Endothelial cell of umbilical vein (primary cell): Measurements from ENCODE around the gene OGDH. TPM values are rescaled to one million over a fixed set of nuclear protein-coding genes. Genes with fewer than 3 reads are reported as not detected.

ENCODE experiments used
- BruUV-seq: library from RNA; stranded (reverse); fragments of 400-500 nt; replicated peaks from 2 replicates; lab custom pipeline; 2021; lab: Mats Ljungman, UMichigan
- CTCF ChIA-PET: fragments of 300-600, 350-600 bp; sonication (Branson Sonifier 250); formaldehyde crosslinking; loops from one replicate; lab custom pipeline; 2021; ENCODE audit warnings: antibody characterized with exemption, inconsistent platforms; lab: Charles Lee
- POLR2A ChIA-PET: fragments of 300-600, 350-600 bp; sonication (Branson Sonifier 250); formaldehyde crosslinking; loops from one replicate; lab custom pipeline; 2021; ENCODE audit warnings: antibody characterized with exemption, inconsistent platforms; lab: Charles Lee
- DNase-seq: peaks from one replicate; pipeline ENCODE4 v3.0.0-alpha.2; 2011; ENCODE audit warnings: low read depth, low spot score
- FAIRE-seq: peaks from 2 replicates; lab custom pipeline; 2011; peaks lifted over from hg19 to GRCh38; lab: Jason Lieb, UNC
- H2AFZ ChIP-seq: 2 replicates; pipeline ENCODE4 v1.6.0; 2012; ENCODE audit warnings: low read depth, low read length, control low read depth, inconsistent platforms
- H3K27ac ChIP-seq: 2 replicates; pipeline ENCODE4 v1.5.1; 2011; ENCODE audit warnings: low read depth, mild to moderate bottlenecking, control low read depth, low read length, moderate library complexity; ENCODE audit not compliant: insufficient read depth
- H3K27me3 ChIP-seq, 2 experiments: 2 replicates each; pipeline versions ENCODE4 v1.6.0 to v1.6.1; 2011; ENCODE audit warnings: low read length in 2 of 2, mixed read lengths in 1 of 2; ENCODE audit not compliant: control insufficient read depth in 2 of 2, insufficient read depth in 2 of 2
- H3K36me3 ChIP-seq, 2 experiments: 2 replicates in 1 of 2; 3 replicates in 1 of 2; pipeline ENCODE4 v1.5.1; 2011; ENCODE audit warnings: low read length in 2 of 2, mild to moderate bottlenecking in 1 of 2, moderate library complexity in 1 of 2; ENCODE audit not compliant: control insufficient read depth in 2 of 2, insufficient read depth in 2 of 2; ENCODE audit errors: extremely low read depth in 1 of 2
- H3K4me1 ChIP-seq: 3 replicates; pipeline ENCODE4 v1.5.1; 2011; ENCODE audit warnings: mild to moderate bottlenecking, low read length; ENCODE audit not compliant: control insufficient read depth, insufficient read depth; ENCODE audit errors: extremely low read depth
- H3K4me2 ChIP-seq: 2 replicates; pipeline ENCODE4 v1.6.1; 2011; ENCODE audit warnings: low read length, control low read depth, mixed read lengths; ENCODE audit not compliant: insufficient read depth
- H3K4me3 ChIP-seq, 3 experiments: fragments of 200-600 bp in 1 of 3; sonication (generic), shearing (Covaris generic) in 1 of 3; replicated peaks in 1 of 3; 2 replicates each; pipeline ENCODE4 v1.5.1; 2011 to 2016; ENCODE audit warnings: control low read depth in 3 of 3, low read length in 3 of 3, mild to moderate bottlenecking in 2 of 3, inconsistent platforms in 1 of 3, low read depth in 1 of 3, moderate library complexity in 1 of 3; ENCODE audit not compliant: insufficient read depth in 1 of 3
- H3K79me2 ChIP-seq: 2 replicates; pipeline ENCODE4 v1.6.0; 2012; ENCODE audit warnings: low read length, inconsistent platforms; ENCODE audit not compliant: control insufficient read depth, insufficient read depth
- H3K9ac ChIP-seq: replicated peaks from 2 replicates; pipeline ENCODE3; 2011; ENCODE audit warnings: low read length, control low read depth; ENCODE audit not compliant: insufficient read depth; ENCODE audit errors: extremely low read depth
- H3K9me1 ChIP-seq: replicated peaks from 3 replicates; pipeline ENCODE4 v1.6.0; 2011; ENCODE audit warnings: mild to moderate bottlenecking, low read length; ENCODE audit not compliant: control insufficient read depth, insufficient read depth; ENCODE audit errors: extremely low read depth
- H3K9me3 ChIP-seq: replicated peaks from 2 replicates; pipeline ENCODE4 v1.5.1; 2012; ENCODE audit warnings: low read length, inconsistent platforms; ENCODE audit not compliant: control insufficient read depth, insufficient read depth
- H4K20me1 ChIP-seq: replicated peaks from 2 replicates; pipeline ENCODE3; 2011; ENCODE audit warnings: mild to moderate bottlenecking, low read length; ENCODE audit not compliant: control insufficient read depth, insufficient read depth; ENCODE audit errors: extremely low read depth
- CTCF ChIP-seq, 2 donors: IDR thresholded peaks; 1 replicate in 1 of 2; 2 replicates in 1 of 2; pipeline ENCODE4 v1.5.1; 2011; ENCODE audit warnings: low read length in 2 of 2, mild to moderate bottlenecking in 2 of 2, moderate library complexity in 2 of 2, control low read depth in 1 of 2, inconsistent platforms in 1 of 2, low read depth in 1 of 2; ENCODE audit not compliant: insufficient read depth in 1 of 2; ENCODE audit errors: extremely low read depth in 1 of 2
- EZH2 ChIP-seq: IDR thresholded peaks from 2 replicates; pipeline ENCODE4 v1.6.1; 2012; ENCODE audit warnings: borderline replicate concordance, low read depth, mild to moderate bottlenecking, moderate library complexity, low read length, inconsistent platforms; ENCODE audit not compliant: severe bottlenecking
- FOS ChIP-seq: IDR thresholded peaks from 2 replicates; pipeline ENCODE4 v1.6.1; 2011; ENCODE audit warnings: mild to moderate bottlenecking, low read length, moderate library complexity, borderline replicate concordance; ENCODE audit not compliant: insufficient read depth
- GATA2 ChIP-seq: IDR thresholded peaks from 2 replicates; pipeline ENCODE4 v1.7.0; 2011; ENCODE audit warnings: low read depth, mild to moderate bottlenecking, moderate library complexity, mixed read lengths, low read length; ENCODE audit not compliant: insufficient read length, insufficient read depth
- JUN ChIP-seq: IDR thresholded peaks from 2 replicates; pipeline ENCODE4 v1.6.1; 2011; ENCODE audit warnings: borderline replicate concordance, low read depth; ENCODE audit not compliant: insufficient read length, insufficient read depth
- MYC ChIP-seq: IDR thresholded peaks from one replicate; pipeline ENCODE4 v1.6.1; 2011; ENCODE audit warnings: mild to moderate bottlenecking, low read depth, low read length
- POLR2A ChIP-seq: IDR thresholded peaks from 2 replicates; pipeline ENCODE4 v1.6.1; 2012; ENCODE audit warnings: low read depth, mild to moderate bottlenecking, control low read depth, low read length
- POLR2AphosphoS5 ChIP-seq: IDR thresholded peaks from 2 replicates; pipeline ENCODE4 v1.6.1; 2012; ENCODE audit warnings: low read depth, mild to moderate bottlenecking, control low read depth, low read length, moderate library complexity; ENCODE audit not compliant: insufficient read depth
- dilution Hi-C: fragments of 300-500 bp; cut with MboI; formaldehyde crosslinking; loops from one replicate; pipeline ENCODE4 v1.15.0; 2019; ENCODE audit warnings: low sequenced_read_pairs; ENCODE audit not compliant: extremely low pct_ligation_motif_present
- intact Hi-C: fragments of 100-400 bp; cut with micrococcal nuclease; formaldehyde crosslinking; loops from one replicate; pipeline ENCODE4 v1.10.0; 2022
- polyA plus RNA-seq, 4 experiments: library from polyadenylated mRNA; depleted of rRNA in 3 of 4; stranded (reverse) in 3 of 4; unstranded in 1 of 4; fragments of >200 nt; gene quantifications; 2 replicates each; pipeline versions ENCODE4 v1.2.1 to v1.2.3, GENCODE V29; 2011 to 2012; ENCODE audit warnings: missing spikeins in 1 of 4
- total RNA-seq: library from RNA; stranded (reverse); gene quantifications from 2 replicates; pipeline ENCODE4 v1.2.3, GENCODE V29; 2021
- TF ChIP-seq, protein P1 (sequence below): IDR thresholded peaks from 2 replicates; pipeline ENCODE4 v1.6.1; 2011; ENCODE audit not compliant: insufficient read depth, insufficient read length

OGDH gene
- total and polyA plus RNA-seq, 2 donors (not counting 3 experiments of a cell fraction or from before 2014, with no cell fraction given): 88.9 to 92.9 TPM

DNA sequence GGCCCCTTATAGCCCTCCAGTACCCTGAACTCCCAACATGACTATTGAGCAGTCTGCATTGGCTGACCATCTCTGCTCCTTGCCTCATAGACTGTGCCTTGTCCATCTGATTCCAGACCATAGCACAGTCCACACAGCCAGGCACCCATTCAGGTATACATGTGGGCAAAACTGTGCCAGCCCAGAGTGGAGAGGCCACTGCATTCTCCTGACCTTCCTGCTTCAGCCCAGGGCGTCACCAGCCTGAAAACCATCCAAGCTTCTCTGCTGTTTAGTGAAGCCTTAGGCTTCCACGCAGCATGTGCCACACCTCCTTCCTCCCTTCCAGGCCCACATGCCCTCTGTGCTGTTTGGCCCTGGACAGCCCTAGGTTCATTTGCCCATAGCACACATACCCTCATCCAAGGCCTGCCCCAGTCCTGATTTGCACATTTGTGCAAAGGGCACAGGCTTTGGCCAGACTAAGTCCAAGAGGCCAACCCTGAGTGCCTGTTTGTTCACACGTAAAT, 43.2 kb upstream of the OGDH start:
- CTCF ChIA-PET: interaction anchor here (4.7 kb wide), 1 partner anchor 215 kb away, joined by 145 read pairs; no protein-coding TSS in a partner anchor
- intact Hi-C loops (no loop called here), dilution Hi-C loops (no loop called here)
- FAIRE-seq (no peak), DNase-seq (no peak)
- H3K4me2 ChIP-seq: no peak overlapping the region
- H3K4me1 ChIP-seq: no peaks in the 10 kb centered on the region
- no peaks in the 10 kb centered on the region for H3K79me2 ChIP-seq
- no TSS peak for BruUV-seq
- no peak overlapping the region for H2AFZ ChIP-seq
- no peaks in the 10 kb centered on the region for H3K27me3 ChIP-seq
- POLR2A ChIA-PET: no interaction called here
- no peaks in the 10 kb centered on the region for H3K9me3 ChIP-seq
- H3K9me1 ChIP-seq: no peaks in the 10 kb centered on the region
- no peak overlapping the region for H3K27ac ChIP-seq
- TF ChIP-seq GATA2 (no peak), MYC (no peak), FOS (no peak), POLR2AphosphoS5 (no peak), CTCF (IDR thresholded peaks at IDR 0.05; ENCODE audit: extremely low read depth in 1 of 2, insufficient read depth in 1 of 2, low read depth in 1 of 2, low read length in 2 of 2) (no peak), POLR2A (no peak), EZH2 (no peak), JUN (no peak)
- TF ChIP-seq, protein P1, sequence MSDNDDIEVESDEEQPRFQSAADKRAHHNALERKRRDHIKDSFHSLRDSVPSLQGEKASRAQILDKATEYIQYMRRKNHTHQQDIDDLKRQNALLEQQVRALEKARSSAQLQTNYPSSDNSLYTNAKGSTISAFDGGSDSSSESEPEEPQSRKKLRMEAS: no peak
- H3K9ac ChIP-seq: no peak overlapping the region
- peaks cover 15 to 25% of the 10 kb centered on the region in 2 experiments for H3K36me3 ChIP-seq
- H4K20me1 ChIP-seq: no peaks in the 10 kb centered on the region
- no peak overlapping the region for H3K4me3 ChIP-seq
